Brain pericyte (primary cell): ENCODE measurements around the gene PRH1.

Experiments
- DNase-seq: peaks from one replicate; pipeline ENCODE4 v3.0.0-alpha.2; 2012; ENCODE audit warnings: low read depth, low spot score

Gene PRH1

DNA sequence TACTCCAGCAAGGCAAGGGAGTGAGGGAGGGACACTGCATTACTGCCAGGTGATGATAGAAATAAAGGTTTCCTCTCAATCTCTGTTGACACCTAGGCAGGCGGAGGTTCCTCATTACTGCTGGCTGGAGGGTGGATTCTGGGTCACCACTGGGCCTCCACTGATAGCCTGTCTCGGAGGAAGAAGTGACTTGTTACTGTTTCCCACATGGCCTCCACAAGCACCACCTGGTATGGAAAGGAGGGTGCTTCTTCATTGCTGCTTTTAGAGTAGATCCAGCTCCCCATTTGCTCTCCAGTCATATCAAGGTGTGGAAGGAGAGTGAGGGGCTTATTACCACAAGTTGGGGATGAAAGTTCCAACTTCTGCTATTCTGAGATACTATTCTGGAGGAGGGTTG lies 41.2 kb downstream of the PRH1 start:
- no peak for DNase-seq

DNA sequence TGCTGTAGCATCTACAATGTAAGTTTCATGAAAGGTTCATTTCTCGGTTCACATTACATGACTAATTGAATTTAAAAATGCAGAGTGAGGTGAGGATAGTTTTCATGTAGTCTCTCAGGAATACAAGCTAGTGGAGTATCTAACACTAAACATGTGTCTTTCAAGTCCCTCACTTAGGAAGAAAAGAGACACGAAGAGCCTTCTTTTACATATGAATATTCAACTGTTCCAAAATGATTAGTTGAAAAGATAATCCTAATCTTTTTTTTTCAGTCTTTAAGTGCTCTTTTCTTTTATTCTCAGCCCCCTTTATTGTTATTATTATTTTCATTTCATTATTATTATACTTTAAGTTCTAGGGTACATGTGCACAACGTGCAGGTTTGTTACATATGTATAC lies 45.6 kb downstream of the PRH1 start:
- no peak for DNase-seq
